Muscle layer of colon (tissue), 2 donors: ENCODE data around the gene HMGA1.

ENCODE experiments used
- H3K27ac ChIP-seq: one replicate; pipeline ENCODE4 v1.7.0; 2013; ENCODE audit warnings: low read depth, mild to moderate bottlenecking, low read length, moderate library complexity
- H3K27me3 ChIP-seq, 2 donors: one replicate each; pipeline ENCODE4 v1.7.0; 2013; ENCODE audit warnings: low read length in 2 of 2, mild to moderate bottlenecking in 2 of 2; ENCODE audit not compliant: insufficient read depth in 2 of 2, control insufficient read depth in 1 of 2
- H3K36me3 ChIP-seq: one replicate; pipeline ENCODE4 v1.7.0; 2013; ENCODE audit warnings: mild to moderate bottlenecking, low read length; ENCODE audit not compliant: insufficient read depth
- H3K4me1 ChIP-seq: one replicate; pipeline ENCODE4 v1.7.0; 2013; ENCODE audit warnings: mild to moderate bottlenecking, low read length; ENCODE audit not compliant: insufficient read depth
- H3K4me3 ChIP-seq, 2 donors: one replicate each; pipeline ENCODE4 v1.7.0; 2013; ENCODE audit warnings: low read length in 2 of 2, low read depth in 1 of 2, mild to moderate bottlenecking in 1 of 2, moderate library complexity in 1 of 2
- H3K9ac ChIP-seq: one replicate; pipeline ENCODE4 v1.7.0; 2013; ENCODE audit warnings: low read length
- H3K9me3 ChIP-seq: one replicate; pipeline ENCODE4 v1.7.0; 2013; ENCODE audit warnings: mild to moderate bottlenecking, low read length
- donor health status: abdominal sarcoma.
- donor health status: Adenocarcinoma of cecum.

HMGA1 gene

DNA sequence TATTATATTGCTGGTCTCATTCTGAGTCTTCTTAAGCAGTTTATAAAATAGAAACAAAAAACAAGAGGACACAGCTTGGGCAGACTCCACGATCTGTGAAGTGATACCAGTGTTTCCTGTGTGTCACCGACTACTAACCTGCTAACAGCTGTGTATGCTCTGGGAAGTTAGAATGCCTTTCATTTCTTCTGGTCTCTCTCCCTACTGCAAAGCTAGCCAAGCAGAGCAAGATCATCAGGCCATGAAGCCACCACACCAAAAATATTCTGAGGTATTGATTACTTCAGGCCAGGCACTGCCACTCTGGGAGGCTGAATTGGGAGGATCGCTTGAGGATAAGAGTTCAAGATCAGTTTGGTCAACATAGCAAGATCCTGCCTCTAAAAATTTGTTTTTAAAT is 59.0 kb downstream of the HMGA1 start:
- Histone ChIP-seq H3K27ac (no peak overlapping the region), H3K4me3 (no peak overlapping the region), H3K9ac (no peak overlapping the region), H3K4me1 (no peaks in the 10 kb centered on the region), H3K9me3 (no peaks in the 10 kb centered on the region), H3K36me3 (peaks cover 24% of the 10 kb centered on the region), H3K27me3 (no peaks in the 10 kb centered on the region)
